T-helper 1 cell treated with Interleukin-12 subunit alpha and Interleukin-12 subunit beta and Interleukin-4 antibody, amounts not matched to agents 30 ng/mL and 1 ng/mL, for 36 hours (primary cell): ENCODE data around the gene PGGHG. TPM values are rescaled to one million over a fixed set of nuclear protein-coding genes. Genes with fewer than 3 reads are reported as not detected.

Source experiments
- intact Hi-C: fragments of 100-400 bp; cut with micrococcal nuclease; formaldehyde crosslinking; loops from one replicate; pipeline ENCODE4 v1.15.1; 2024
- total RNA-seq: library from RNA; stranded (reverse); gene quantifications from 2 replicates; pipeline ENCODE4 v1.2.3, GENCODE V29; 2022

PGGHG gene
- 235 and 236 TPM in 2 replicates for total RNA-seq

- intact Hi-C loops = loop anchor here (2.0 to 5.0 kb wide), 3 partner anchors 24 to 81 kb away; partner anchors contain the start of genes BET1L, PSMD13, RIC8A and SIRT3
Measured at GRCh38 chr11:288478-289397, at the start of gene PGGHG. TSS of gene PGGHG (plus strand) at chr11:289126. CDS start at chr11:289817, 691 bp downstream.

GRCh38 chr11:240315-240714, 48.6 kb upstream of the PGGHG start:
- intact Hi-C loops = no loop called here

DNA sequence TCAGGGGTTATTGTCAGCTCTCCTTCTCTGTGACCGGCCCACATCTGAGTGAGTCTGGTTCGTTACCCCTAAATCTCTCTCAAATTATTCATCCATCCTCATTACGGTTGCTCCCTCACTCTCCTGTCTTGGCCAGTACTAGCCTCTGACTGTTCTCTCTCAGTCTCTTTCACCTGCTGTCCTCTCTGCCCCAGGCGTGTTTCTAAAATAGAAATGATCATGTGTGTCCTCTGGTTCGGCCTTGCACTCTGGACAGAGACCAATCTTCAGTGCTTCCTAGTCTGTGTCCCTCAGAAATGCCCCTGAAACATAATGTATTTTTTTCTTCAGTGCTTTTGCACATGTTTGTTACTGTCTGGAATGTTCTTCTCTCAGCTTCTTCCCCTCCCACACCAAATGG, 47.3 kb upstream of the PGGHG start:
- intact Hi-C loops = no loop called here

GRCh38 chr11:244376-244775, 44.5 kb upstream of the PGGHG start:
- intact Hi-C loops = no loop called here

DNA sequence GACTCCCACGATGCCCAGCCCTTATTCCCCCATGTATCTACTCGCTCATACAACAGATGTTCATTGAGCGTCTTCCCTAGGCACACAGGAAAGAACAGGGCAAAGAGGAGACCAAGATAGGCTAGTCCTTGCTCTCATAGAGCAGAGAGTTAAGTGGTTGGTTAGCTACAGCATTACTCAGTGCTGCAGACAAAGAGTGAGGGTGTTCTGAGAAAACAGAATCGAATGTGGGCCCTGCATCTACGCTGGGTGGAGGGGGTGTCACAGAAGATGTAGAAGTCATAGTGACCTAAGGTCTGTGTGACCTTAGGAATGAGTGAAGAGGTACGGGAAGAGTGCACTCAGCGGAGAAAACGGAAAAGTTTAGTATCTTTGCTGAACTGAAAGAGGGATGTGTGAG, 39.9 kb upstream of the PGGHG start:
- intact Hi-C loops = no loop called here

DNA sequence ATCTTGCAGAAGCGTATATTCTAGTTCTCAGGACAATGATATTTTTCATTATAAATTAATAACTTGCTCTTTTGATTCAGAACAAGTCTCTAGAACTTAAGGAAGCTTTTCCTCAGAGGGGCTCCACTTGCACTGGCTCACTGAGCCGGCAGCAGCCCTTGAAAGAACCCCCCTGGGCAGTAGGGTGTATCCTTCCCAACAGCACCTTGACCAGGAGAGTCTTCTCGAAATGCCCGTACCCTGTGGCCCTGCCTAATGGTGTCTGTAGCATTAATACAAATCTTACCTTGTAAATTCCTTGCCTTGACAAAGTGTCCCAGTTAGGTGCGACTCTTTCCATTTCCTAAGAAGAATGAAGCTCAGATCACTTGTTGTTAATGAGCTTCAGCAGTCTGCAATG, 38.7 kb upstream of the PGGHG start:
- intact Hi-C loops = loop anchor here (1.0 to 5.0 kb wide), 6 partner anchors 19 to 202 kb away; partner anchors contain the start of genes BET1L, PTDSS2 and RIC8A

- intact Hi-C loops = loop anchor here (1.0 to 5.0 kb wide), 7 partner anchors 18 to 201 kb away; partner anchors contain the start of genes BET1L, PTDSS2 and RIC8A
Measured at GRCh38 chr11:250740-251299, 38.1 kb upstream of the PGGHG start.

GRCh38 chr11:251550-251949, 37.4 kb upstream of the PGGHG start:
- intact Hi-C loops = loop anchor here (1.0 to 5.0 kb wide), 6 partner anchors 17 to 201 kb away; partner anchors contain the start of genes BET1L, PTDSS2 and RIC8A

DNA sequence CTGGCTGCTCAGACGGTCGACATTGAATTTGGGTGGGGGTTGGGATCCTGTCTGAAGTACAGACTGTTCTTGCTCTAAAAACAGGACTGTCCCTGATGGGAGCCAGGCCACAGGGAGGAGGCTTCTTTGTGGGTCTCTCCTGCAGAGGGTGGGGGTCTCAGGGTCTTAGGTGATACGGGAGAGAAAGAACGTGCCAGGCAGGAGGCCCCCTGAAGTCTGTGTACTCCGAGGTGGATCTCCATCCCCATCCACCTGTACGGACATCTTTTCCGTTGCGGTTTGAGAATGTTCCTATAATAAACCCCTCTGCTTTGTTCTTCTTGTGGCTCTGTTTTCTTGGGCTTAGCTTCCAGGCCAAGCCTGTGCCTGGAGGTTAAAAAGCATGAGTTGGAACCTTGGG, 36.3 kb upstream of the PGGHG start:
- intact Hi-C loops = loop anchor here (5.0 kb wide), 2 partner anchors 45 to 200 kb away; partner anchors contain the start of genes BET1L, PTDSS2 and RIC8A

- intact Hi-C loops = loop anchor here (5.0 kb wide), 2 partner anchors 46 to 199 kb away; partner anchors contain the start of genes BET1L, PTDSS2 and RIC8A
Measured at GRCh38 chr11:253160-253885, 35.6 kb upstream of the PGGHG start.

DNA sequence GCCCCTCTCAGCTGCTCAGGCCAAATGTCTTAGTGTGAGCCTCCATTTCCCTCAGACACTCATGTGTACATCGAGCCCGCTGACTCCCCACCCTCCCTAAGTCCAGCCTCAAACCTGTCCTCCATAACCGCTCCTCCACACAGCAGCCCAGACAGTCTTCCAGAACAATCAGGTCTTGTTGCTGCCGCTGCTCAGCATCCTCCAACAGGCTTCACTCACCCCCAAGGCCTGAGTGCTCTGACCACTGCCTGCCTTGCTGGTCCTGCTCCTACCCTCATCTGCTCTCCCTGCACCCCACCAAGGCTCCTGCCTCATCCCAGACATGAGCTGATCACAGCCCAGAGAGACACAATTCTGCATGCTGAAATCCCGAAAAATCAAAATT, 35.0 kb upstream of the PGGHG start:
- intact Hi-C loops = loop anchor here (5.0 kb wide), 2 partner anchors 47 to 198 kb away; partner anchors contain the start of genes BET1L, PTDSS2 and RIC8A

- intact Hi-C loops = no loop called here
Measured at GRCh38 chr11:255176-255575, 33.8 kb upstream of the PGGHG start.

DNA sequence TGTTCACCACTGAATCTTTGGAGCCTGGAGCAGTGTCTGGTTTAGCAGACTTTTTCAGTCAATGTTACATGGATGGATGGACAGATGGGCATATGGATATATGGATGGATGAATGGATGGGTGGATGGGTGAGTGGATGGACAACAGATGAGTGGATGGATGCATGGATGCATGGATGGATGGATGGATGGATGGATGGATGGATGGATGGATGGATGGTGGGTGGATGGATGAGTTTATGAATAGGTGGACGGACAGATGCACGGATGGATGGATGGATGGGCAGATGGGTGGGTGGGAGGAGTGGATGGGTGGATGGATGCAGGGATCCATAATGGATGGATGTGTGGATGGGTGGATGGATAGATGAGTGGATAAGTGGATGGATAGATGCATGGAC, 33.1 kb upstream of the PGGHG start:
- intact Hi-C loops = no loop called here

- intact Hi-C loops = no loop called here
Measured at GRCh38 chr11:256952-257737, 31.8 kb upstream of the PGGHG start.

DNA sequence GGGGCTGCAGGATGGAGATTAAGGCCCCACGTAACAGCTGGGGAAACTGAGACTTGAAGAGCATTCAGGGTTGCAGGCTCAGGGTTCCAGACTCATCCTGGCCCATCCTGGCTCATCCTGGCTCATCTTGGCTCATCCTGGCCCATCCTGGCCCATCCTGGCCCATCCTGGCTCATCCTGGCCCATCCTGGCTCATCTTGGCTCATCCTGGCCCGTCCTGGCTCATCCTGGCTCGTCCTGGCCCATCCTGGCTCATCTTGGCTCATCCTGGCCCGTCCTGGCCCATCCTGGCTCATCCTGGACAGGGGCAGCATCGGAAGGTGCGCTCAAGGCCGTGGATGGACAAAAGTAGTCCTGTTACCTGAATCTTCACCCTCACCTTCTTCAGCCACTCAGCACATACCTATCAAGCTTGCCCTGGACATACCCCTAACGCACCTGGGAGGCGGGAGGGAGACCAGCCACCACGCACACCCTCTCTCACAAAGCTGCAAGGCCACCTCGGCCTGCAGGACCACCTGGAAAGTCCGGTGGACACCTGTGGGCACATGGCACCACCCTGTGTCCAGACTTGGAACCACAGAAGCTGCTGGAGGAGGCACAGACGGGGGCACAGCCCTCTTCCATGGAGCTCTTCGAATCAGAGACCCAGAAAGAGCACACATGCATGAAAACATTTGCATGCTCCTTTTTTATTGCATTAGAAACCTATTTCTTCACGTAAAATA, 31.0 kb upstream of the PGGHG start:
- intact Hi-C loops = no loop called here

DNA sequence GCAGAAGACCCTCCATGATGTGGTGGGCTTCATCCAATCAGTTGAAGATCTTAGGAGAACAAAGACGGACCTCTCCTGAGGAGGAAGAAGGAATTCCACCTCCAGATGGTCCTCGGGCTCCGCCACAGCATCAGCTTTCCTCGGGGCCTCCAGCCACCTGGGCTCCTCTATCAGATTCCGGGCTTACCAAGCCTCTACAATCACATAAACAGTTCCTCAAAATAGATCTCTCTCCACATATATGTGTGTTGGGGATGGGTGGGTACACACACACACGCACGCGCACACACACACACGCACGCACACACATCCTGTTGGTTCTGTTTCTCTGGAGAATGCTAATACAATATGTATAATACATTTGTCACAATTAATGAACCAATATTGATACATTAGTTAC, 29.5 kb upstream of the PGGHG start:
- intact Hi-C loops = no loop called here

DNA sequence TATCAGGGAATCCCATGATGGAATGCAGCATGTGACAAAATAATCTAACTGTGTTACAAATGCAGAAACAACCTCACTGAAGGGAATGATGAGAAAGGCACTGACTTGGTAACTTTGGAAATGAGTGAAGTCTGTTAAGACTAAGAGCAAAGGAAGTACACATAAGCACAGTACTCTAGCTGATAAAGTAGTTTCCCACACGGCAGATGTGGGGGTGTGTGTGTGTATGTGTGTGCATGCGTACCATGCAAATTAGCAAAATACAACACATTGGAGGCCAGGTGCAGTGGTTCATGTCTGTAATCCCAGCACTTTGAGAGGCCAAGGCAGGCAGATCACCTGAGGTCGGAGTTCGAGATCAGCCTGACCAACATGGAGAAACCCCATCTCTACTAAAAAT, 27.3 kb upstream of the PGGHG start:
- intact Hi-C loops = no loop called here

DNA sequence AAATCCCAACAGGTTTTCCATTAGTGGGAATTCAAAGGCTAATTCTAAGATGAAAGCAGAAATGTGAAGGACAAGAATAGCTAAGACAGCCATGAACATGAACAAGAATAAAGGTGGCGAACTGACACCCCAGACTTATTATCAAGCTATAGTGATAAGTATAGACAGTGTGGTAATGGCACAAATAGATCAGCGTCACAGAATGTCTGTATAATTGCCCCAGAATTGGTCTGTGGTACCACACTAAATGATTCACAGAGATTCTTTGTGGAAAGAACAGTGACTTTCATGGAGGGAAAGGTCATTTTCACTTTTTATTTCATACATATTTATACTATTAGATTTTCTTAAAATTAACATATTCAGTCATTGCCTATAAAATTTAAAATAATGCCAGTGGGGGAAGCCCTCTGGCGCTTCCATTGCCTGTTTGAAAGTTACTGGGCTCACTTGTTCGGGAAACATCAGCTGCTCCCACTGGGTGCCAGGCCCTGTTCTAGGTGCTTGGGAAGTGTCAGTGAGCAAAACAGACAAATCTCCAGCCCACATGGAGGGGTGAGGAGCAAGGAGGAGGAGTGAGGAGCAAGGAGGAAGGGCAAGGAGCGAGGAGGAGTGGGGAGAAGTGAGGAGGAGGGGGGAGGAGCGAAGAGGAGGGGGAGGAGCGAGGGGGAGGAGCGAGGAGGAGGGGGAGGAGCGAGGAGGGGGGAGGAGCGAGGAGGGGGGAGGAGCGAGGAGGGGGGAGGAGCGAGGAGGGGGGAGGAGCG, 22.1 kb upstream of the PGGHG start:
- intact Hi-C loops = loop anchor here (1.0 to 5.0 kb wide), 2 partner anchors 140 to 540 kb away; partner anchors contain the start of genes PIDD1 and RPLP2

DNA sequence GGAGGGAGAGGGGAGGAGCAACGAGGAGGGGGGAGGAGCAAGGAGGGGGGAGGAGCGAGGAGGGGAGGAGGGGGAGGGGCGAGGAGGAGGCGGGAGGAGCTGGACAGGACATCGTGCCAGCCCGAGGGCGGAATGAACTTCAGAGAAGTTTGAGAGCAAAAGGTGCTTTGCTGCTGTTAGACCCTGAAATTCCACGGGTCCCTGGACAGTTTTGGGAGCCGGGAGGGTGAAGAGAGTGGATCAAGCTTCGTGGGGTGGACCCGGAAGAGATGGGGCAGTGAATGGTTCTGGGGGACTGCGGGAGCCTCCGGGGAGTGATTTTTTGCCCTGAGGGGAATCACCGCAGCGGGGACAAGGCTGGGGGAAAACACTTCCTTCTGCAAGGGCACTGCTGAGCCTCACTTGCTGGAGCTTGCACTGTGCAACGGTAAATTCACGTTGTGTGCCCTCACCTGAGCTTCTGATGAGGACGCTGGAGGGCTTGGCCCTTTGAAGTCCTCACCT, 21.4 kb upstream of the PGGHG start:
- intact Hi-C loops = loop anchor here (1.0 to 5.0 kb wide), 2 partner anchors 140 to 540 kb away; partner anchors contain the start of genes PIDD1 and RPLP2
